Stimulated activated CD4-positive, alpha-beta T cell treated with anti-CD3 and anti-CD28 coated beads, Interleukin-4, amount 100 ng/mL, for 1 hour (primary cell): Measurements from ENCODE around the gene NTM.

Experiments used
- DNase-seq: peaks from one replicate; pipeline ENCODE4 v3.0.0-alpha.2; 2020

Gene NTM

GRCh38 chr11:132096132-132096825, 725.9 kb downstream of the NTM start:
- no peak for DNase-seq

DNA sequence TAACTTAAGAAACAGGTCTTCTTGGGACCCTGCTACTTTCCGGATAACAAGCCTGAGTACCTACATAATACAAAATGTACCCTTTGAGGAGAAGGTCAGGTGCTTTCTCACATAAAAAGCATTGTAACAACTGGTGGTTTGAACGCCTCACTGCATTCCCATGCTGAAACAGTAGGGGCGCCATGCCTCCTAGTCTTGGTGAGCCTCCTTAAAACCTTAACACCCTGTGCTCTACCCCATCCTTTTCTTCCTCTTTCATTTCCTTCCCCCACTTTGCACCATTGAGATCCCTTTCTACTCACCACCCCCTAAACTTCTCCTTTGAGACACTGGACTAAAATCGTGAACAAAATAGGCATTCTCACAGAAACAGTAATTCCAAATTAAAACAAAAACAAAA, 729.3 kb downstream of the NTM start:
- DNase-seq = no peak

- DNase-seq = no peak
Measured at GRCh38 chr11:132100583-132100982, 730.2 kb downstream of the NTM start.

DNA sequence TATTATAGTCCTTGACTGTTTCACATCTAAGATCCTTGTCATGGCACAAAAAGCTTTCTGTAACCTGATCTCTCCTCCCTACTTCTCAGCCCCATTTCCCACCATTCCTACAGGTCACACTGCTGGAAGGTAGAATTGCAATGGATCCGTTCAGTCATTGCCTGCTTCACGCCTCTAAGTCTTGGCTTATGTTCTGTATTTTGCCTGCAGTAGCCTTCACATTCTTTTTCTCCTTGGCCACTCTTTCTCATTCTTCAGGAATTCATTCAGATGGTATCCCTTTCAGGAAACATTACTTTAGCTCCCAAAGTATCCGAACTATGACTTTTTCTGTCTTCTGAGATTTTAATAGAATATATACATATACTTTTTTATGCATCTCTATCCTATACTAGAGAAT, 731.5 kb downstream of the NTM start:
- DNase-seq = no peak

DNA sequence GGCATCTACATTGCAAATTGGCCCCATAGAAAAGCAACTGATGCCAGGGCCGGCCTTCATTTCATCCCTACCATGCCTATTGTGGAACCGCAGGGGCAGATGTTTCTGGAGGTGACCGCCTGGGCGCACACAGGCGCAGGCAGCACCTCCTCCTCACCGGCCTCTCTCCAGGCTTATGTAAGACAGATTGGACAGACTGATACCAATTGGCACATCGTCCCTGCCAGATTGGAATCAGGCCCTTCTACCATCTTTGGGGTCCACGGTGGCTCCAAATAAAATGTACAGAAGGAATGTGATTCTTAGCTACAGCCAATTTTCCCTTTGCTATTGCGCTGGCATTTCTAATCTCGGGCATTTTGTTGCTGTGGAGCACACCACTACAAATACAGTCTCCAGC, 732.6 kb downstream of the NTM start:
- DNase-seq = no peak

GRCh38 chr11:132106096-132106982, 735.9 kb downstream of the NTM start:
- no peak for DNase-seq

- no peak for DNase-seq
Measured at GRCh38 chr11:132111316-132111715, 740.9 kb downstream of the NTM start.

DNA sequence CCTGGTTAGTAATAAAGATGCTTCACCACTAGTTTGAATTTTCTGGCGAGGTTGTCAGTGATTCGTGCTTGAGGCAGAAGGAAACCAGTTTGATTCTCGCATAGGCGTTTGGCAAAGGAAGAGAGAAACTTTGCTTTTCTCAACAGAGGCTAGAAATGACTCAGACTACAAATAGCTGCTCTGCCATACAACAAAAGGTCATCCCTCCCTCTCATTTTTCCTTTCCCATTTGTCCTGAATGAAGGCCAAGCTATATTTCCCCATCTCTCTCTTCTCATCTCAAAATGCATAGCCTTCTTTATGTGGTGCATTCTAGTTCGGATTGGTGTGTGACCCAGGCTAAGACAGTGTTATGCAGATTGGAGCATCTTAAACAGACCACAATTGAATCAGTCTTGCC, 741.4 kb downstream of the NTM start:
- DNase-seq = no peak

DNA sequence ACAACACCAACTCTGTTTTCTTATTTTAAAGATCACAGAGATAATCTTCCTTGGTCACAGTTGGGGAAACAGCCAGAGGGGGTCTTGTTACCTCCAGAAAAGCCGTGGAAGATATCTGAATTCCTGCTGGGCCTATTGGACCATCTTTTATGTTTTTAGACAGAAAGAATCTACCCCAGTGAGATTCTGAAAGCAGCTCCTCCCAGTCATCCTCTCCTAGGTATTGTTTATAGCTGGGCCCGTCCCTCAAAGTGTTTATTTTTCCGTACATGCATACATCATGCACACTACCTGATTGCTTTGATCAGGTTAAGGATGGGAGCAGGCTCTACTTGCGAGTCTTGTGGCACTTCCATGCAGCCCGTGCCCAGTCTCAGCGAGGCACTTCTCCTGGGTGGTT, 742.4 kb downstream of the NTM start:
- no peak for DNase-seq

GRCh38 chr11:132114185-132114584, 743.8 kb downstream of the NTM start:
- DNase-seq = no peak

DNA sequence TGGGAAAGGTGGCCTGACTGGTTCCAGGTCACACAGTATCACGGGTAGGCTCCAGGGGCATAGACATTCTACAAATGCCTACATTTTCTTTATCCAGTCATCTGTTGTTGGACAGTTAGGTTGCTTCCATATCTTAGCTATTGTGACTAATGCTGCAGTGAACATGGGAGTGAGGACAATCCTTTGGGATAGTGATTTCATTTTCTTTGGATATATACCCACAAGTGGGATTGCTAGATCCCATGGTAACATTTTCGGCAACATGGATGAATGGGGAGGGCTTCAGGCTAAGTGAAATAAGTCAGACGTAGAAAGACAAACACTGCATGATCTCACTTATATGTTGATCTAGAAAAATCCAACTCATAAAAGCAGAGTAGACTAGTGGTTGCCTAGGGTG, 744.3 kb downstream of the NTM start:
- DNase-seq = no peak

DNA sequence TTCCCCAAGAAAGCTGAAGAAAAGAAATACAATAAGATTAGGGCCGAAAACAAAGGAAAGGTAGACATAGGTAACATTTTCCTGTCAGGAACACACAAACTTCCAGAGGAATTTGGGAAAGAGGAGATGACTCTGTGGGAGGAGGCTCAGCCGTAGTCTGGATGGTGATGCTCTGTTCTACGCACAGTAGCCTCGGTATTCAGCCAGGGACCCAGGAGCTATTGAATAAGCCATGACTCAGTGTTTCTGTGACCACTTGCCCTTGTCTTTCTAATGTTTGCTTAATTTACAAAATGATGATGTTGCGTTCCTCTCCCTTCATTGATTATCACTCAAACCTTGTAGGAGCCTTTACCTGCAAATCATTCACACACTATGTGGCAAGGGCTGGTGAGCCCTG, 745.0 kb downstream of the NTM start:
- no peak for DNase-seq

- DNase-seq = no peak
Measured at GRCh38 chr11:132116516-132116915, 746.1 kb downstream of the NTM start.

GRCh38 chr11:132118661-132119060, 748.2 kb downstream of the NTM start:
- DNase-seq = no peak

GRCh38 chr11:132119573-132119972, 749.2 kb downstream of the NTM start:
- no peak for DNase-seq

- no peak for DNase-seq
Measured at GRCh38 chr11:132122735-132123134, 752.3 kb downstream of the NTM start.

DNA sequence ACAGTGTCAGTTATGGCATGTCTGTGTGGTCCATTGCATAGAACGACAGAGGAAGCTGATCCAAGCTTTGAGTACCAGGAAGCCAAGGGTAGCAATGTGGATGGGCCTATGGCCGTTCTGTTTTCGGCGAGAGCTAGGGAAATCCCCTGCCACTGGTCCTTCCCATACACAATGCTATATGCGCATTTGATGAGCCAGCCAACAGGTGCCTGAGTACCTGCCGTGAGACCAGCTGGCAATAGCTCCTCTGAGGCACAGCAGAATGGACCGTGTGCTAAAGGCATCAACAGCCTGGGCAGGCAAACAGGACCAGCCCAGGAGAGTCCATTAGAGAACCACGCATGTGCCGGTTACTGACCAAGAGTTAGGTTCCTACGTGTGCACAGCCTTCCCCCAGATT, 753.0 kb downstream of the NTM start:
- no peak for DNase-seq

DNA sequence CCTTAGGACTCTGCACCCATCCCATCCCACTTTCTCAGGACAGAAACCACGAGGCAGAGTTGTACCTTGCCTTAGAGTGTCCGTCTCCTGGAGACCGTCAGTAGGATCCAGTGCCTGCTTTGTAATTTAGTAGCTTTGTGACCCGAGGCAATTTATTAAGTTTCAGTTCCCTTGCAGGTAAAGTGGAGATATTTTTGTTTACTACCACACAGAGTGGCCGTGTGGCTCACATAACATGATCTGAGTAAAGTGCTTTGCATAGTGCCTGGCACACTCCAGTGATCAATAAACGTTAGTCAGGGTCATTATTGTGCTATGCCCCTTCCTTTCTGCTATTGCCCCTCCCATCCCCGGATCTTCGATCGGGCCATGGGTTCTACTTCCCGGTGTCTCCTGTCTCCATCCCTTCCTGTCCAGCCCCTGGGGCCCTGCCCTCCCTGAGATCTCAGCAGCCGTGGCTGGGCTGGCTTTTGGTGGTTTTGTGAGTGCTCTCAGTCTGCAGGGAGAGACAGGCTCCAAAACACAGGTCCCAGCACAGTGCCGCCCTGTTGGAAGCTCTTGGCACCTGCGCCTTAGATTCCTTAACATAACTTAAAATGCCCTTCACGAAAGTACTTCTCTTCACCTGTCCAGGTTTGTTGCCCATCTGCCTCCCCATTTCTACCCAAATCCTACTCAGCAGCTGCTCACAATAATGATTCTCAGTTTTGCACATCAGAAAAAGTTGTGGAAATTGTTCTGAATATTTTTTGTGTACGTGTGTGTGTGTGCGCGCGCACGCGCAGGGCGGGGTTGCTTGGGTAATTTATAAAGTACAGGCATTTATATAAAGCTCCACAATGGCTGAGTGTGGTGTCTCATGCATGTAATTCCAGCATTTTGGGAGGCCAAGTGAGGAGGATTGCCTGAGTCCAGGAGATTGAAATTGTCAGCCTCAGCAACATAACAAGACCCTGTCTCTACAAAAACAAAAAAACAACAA, 753.7 kb downstream of the NTM start:
- DNase-seq = no peak

DNA sequence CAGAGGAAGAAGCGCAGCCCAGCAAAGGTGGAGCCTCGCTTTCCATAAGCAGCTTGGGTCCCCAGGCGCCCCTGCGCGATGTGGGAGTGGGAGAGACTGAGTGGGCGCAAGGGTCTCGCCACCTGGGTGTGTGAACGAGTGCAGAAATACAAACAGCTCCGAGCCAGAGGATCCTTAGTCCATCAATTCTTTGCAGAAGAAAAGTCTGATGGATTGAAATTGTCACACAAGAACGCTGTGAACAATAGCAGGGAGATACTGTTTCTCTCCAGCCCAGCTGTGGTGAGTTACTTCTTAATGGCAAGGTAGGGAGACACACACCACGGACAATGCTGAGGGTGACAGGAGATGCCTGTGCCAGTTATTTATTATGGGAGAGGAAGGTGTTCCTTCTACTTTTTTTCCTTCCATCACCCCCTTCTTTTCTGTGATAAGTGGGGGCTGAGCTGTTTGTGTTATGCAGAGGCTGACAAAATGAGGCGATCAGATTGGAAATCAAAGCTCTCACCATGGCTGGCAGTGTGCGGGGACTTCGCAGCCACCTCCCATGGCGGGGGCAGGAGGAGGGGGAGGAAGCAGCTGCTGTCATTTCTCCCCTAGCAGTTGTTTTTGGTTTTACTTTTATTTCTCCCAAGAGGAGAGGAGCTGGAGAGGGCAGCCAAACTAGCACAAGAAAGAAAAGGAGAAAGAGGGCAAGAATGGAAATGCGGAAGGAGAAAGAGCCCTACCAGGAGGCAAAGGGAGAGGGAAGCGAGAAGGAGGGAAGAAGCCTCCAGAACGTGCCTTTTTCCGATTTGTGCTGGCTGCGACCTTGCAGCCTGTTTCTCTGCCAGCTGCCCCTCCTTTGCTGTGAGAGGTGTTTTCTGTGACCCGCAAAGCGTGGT, 755.8 kb downstream of the NTM start:
- DNase-seq = no peak

DNA sequence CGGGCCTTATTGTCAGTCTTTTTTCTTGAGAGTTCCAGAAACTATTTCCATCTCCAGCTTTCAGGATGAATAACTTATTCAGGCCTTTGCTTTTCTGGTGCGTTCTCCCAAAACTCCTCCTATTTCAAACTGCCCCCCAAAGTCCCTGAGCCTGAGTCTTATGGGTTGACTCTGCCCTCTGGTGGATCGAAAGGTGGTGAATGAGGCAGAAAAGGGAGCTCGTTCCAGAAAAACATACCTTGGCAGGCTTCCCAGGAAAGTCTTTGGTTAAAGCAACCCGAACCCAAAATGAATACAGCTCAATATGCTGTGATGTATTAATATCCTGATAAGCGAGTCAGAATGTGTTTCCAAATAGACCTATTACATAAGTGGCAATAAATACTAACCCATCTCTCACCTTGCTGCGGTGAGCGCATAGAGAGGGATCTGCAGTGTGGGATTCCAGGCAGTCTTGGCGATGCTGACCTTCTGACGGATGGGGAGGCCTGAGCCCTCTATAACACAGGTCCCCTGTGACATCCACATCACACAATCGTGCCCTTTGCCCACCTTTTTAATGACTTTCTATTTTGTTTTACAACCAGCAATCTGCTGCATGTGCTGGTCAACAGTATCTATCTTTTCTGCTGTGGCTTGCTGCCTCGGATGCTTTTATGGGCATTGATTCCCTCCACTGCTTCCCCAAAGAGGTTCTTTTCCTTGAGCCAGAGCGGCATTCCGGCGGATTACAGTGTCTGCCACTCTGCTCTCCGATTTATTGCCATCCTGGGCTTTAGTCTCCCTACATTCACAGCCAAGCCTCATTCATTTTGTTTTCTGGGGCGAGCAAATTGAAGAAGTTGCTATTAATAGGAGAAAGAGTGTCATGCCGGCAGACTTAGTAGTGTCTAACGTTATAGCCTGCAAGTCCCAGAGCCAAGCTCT, 756.8 kb downstream of the NTM start:
- DNase-seq = no peak

DNA sequence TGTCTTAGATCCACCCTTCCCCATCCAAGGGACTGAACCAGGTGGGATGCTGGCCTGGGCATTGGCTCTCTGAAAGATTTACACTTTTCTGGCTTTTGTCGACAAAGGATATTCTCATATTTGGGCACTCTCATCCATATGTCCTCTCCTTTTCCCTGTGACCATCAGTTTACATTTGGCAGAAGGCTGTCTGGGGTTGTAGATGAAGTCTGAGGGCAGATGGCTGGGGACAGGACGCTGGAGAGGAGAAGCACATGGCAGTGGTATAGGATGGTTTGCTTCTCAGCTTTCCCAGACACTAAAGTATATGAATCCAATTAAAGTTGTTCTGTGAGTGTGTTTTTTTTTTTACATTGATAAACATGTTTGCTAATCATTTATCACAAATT, 757.5 kb downstream of the NTM start:
- no peak for DNase-seq
